HG03060 (cell line): Measurements from ENCODE around the gene ANGPTL8.

ENCODE experiments used
- ATAC-seq: cut with Tn5 transposase; IDR thresholded peaks from one replicate; pipeline ENCODE4 v1.9.1; 2021; ENCODE audit warnings: low read depth, moderate number of reproducible peaks; ENCODE audit not compliant: unreplicated experiment

Gene ANGPTL8

GRCh38 chr19:11234486-11235075, 4.8 kb upstream of the ANGPTL8 start:
- no peak for ATAC-seq

GRCh38 chr19:11236324-11237301, 2.8 kb upstream of the ANGPTL8 start:
- ATAC-seq, result no peak

GRCh38 chr19:11237321-11237720, 2.1 kb upstream of the ANGPTL8 start:
- no peak for ATAC-seq

- ATAC-seq, result no peak
These were observed 1.4 kb upstream of the ANGPTL8 start for GRCh38 chr19:11238041-11238440.

GRCh38 chr19:11238781-11239376, 540 bp upstream of the ANGPTL8 start:
- ATAC-seq, result no peak

- ATAC-seq, result no peak
These were observed 607 bp downstream of the ANGPTL8 start for GRCh38 chr19:11240008-11240444.

GRCh38 chr19:11242025-11242424, 2.6 kb downstream of the ANGPTL8 start:
- no peak for ATAC-seq

GRCh38 chr19:11242864-11243797, 3.7 kb downstream of the ANGPTL8 start:
- no peak for ATAC-seq

GRCh38 chr19:11243798-11244169, 4.4 kb downstream of the ANGPTL8 start:
- no peak for ATAC-seq

- no peak for ATAC-seq
These were observed 5.6 kb downstream of the ANGPTL8 start for GRCh38 chr19:11244846-11245589.

GRCh38 chr19:11246941-11247340, 7.5 kb downstream of the ANGPTL8 start:
- no peak for ATAC-seq

- ATAC-seq, result no peak
These were observed 8.0 kb downstream of the ANGPTL8 start for GRCh38 chr19:11247391-11247790.

- no peak for ATAC-seq
These were observed 8.5 kb downstream of the ANGPTL8 start for GRCh38 chr19:11247934-11248333.

- ATAC-seq, result no peak
These were observed 9.4 kb downstream of the ANGPTL8 start for GRCh38 chr19:11248852-11249251.

GRCh38 chr19:11251217-11251616, 11.8 kb downstream of the ANGPTL8 start:
- ATAC-seq, result no peak

GRCh38 chr19:11251650-11252314, 12.4 kb downstream of the ANGPTL8 start:
- no peak for ATAC-seq

- no peak for ATAC-seq
These were observed 13.4 kb downstream of the ANGPTL8 start for GRCh38 chr19:11252665-11253355.

- ATAC-seq, result no peak
These were observed 15.2 kb downstream of the ANGPTL8 start for GRCh38 chr19:11254666-11255065.

GRCh38 chr19:11256189-11256588, 16.8 kb downstream of the ANGPTL8 start:
- no peak for ATAC-seq
